ENCODE results near the gene ADCY3. TPM values are rescaled to one million over a fixed set of nuclear protein-coding genes. Genes with fewer than 3 reads are reported as not detected.
A peak's percentile ranks its signal among the peaks of the same experiment; 100 is the strongest.

Gene ADCY3
- total RNA-seq, 5 donors from 2014 or later (not counting 1 experiment from before 2014, with no cell fraction given) = 21.4 to 35.6 (median 32.8) TPM

GRCh38 chr2:24919037-24919505 is 966 bp downstream of the ADCY3 start:
- POLR2A ChIA-PET = no interaction called here
- under 1% methylated on average over 12 of the region's 13 CpGs for WGBS (ENCODE audit: insufficient coverage)

GRCh38 chr2:24918326-24919036 is 1.6 kb downstream of the ADCY3 start:
- peak overlapping the region; percentile 82 to 88 (median 86) for H3K4me3 Mint-ChIP-seq

More at GRCh38 chr2:24919037-24919505, 966 bp downstream of the ADCY3 start:
- Mint-ChIP-seq H3K9me3 (no peaks in the 10 kb centered on the region), H3K4me3 (peak overlapping the region; percentile 82 to 88 (median 86)), H3K36me3 (peaks cover 7% of the 10 kb centered on the region), H3K4me1 (peaks cover 32 to 51% (median 40%) of the 10 kb centered on the region in 3 donors), H3K27ac (peak overlapping the region; percentile 76 to 82), H3K27me3 (no peaks in the 10 kb centered on the region)
- CTCF ChIA-PET = interaction anchor here in 1 of 2 donors (0.7 kb wide), 1 partner anchor 1273 kb away, joined by 3 read pairs; no protein-coding TSS in a partner anchor
- Histone ChIP-seq H3K4me3 (ENCODE audit: control insufficient read depth in 1 of 2, extremely low read depth in 1 of 2, low read length in 1 of 2) (peak overlapping the region; percentile 59 to 83), H3K4me1 (ENCODE audit: control insufficient read depth in 1 of 2, extremely low read depth in 1 of 2, insufficient read depth in 2 of 2, low read length in 2 of 2) (peaks cover 12 to 44% of the 10 kb centered on the region in 2 experiments), H3K36me3 (ENCODE audit: control insufficient read depth in 2 of 2, extremely low read depth in 1 of 2, insufficient read depth in 1 of 2, low read length in 1 of 2) (no peaks in the 10 kb centered on the region), H3K27me3 (replicated peaks in 1 of 2; ENCODE audit: control insufficient read depth in 2 of 2, extremely low read depth in 1 of 2, insufficient read depth in 2 of 2, low read length in 1 of 2) (peaks cover 0 to 7% of the 10 kb centered on the region in 2 experiments), H3K9me3 (no peaks in the 10 kb centered on the region), H3K27ac (ENCODE audit: low read length) (no peak overlapping the region)
- DNase-seq = peak in 34 of 35 experiments; percentile 25 to 74 (median 45)
- ATAC-seq (replicated peaks in 1 of 4) = peak; percentile 40 to 64 (median 48)

GRCh38 chr2:24917731-24918325 is 2.2 kb downstream of the ADCY3 start:
- POLR2A ChIA-PET = interaction anchor here (0.5 to 0.6 kb wide), 2 partner anchors 55 to 217 kb away, joined by 3 read pairs; no protein-coding TSS in a partner anchor
- CTCF ChIA-PET = no interaction called here
- Histone ChIP-seq H3K4me1 (ENCODE audit: control insufficient read depth in 1 of 2, extremely low read depth in 1 of 2, insufficient read depth in 2 of 2, low read length in 2 of 2) (peaks cover 12 to 46% of the 10 kb centered on the region in 2 experiments), H3K4me3 (ENCODE audit: control insufficient read depth in 1 of 2, extremely low read depth in 1 of 2, low read length in 1 of 2) (no peak overlapping the region), H3K9me3 (no peaks in the 10 kb centered on the region), H3K27me3 (replicated peaks in 1 of 2; ENCODE audit: control insufficient read depth in 2 of 2, extremely low read depth in 1 of 2, insufficient read depth in 2 of 2, low read length in 1 of 2) (peaks cover 0 to 7% of the 10 kb centered on the region in 2 experiments), H3K36me3 (ENCODE audit: control insufficient read depth in 2 of 2, extremely low read depth in 1 of 2, insufficient read depth in 1 of 2, low read length in 1 of 2) (peaks cover 0 to 3% of the 10 kb centered on the region in 2 donors), H3K27ac (ENCODE audit: low read length) (no peak overlapping the region)
- peaks cover 34 to 48% (median 36%) of the 10 kb centered on the region in 3 donors for H3K4me1 Mint-ChIP-seq
- DNase-seq (no peak), ATAC-seq (replicated peaks in 1 of 4) (no peak)
- H3K36me3 Mint-ChIP-seq = peaks cover 15% of the 10 kb centered on the region
- H3K27ac Mint-ChIP-seq = no peak overlapping the region
- WGBS (ENCODE audit: insufficient coverage) = 98% methylated on average over 6 of the region's 12 CpGs
- no peaks in the 10 kb centered on the region for H3K9me3 Mint-ChIP-seq
- H3K27me3 Mint-ChIP-seq = no peaks in the 10 kb centered on the region
- peak overlapping the region; percentile 38 to 82 (median 62) for H3K4me3 Mint-ChIP-seq

More at GRCh38 chr2:24918326-24919036, 1.6 kb downstream of the ADCY3 start:
- no peaks in the 10 kb centered on the region for H3K27me3 Mint-ChIP-seq
- peaks cover 0 to 7% of the 10 kb centered on the region in 2 experiments for H3K27me3 ChIP-seq (replicated peaks in 1 of 2; ENCODE audit: control insufficient read depth in 2 of 2, extremely low read depth in 1 of 2, insufficient read depth in 2 of 2, low read length in 1 of 2)
- WGBS (ENCODE audit: insufficient coverage) = 93% methylated on average over 41 of the region's 42 CpGs
- H3K4me3 ChIP-seq (ENCODE audit: control insufficient read depth in 1 of 2, extremely low read depth in 1 of 2, low read length in 1 of 2) = peak overlapping the region; percentile 59 to 83
- no peak for ATAC-seq (replicated peaks in 1 of 4)
- no peaks in the 10 kb centered on the region for H3K9me3 Mint-ChIP-seq
- H3K4me1 ChIP-seq (ENCODE audit: control insufficient read depth in 1 of 2, extremely low read depth in 1 of 2, insufficient read depth in 2 of 2, low read length in 2 of 2) = peaks cover 12 to 46% of the 10 kb centered on the region in 2 experiments
- no peak overlapping the region for H3K27ac ChIP-seq (ENCODE audit: low read length)
- DNase-seq = no peak
- H3K27ac Mint-ChIP-seq = peak overlapping the region in 1 of 2 donors; percentile 82
- H3K4me1 Mint-ChIP-seq = peaks cover 34 to 45% (median 37%) of the 10 kb centered on the region in 3 donors
- H3K36me3 Mint-ChIP-seq = peaks cover 9% of the 10 kb centered on the region
- CTCF ChIA-PET = no interaction called here
- H3K36me3 ChIP-seq (ENCODE audit: control insufficient read depth in 2 of 2, extremely low read depth in 1 of 2, insufficient read depth in 1 of 2, low read length in 1 of 2) = no peaks in the 10 kb centered on the region
- H3K9me3 ChIP-seq = no peaks in the 10 kb centered on the region
- POLR2A ChIA-PET = interaction anchor here (0.5 to 0.6 kb wide), 2 partner anchors 56 to 218 kb away, joined by 3 read pairs; no protein-coding TSS in a partner anchor

- H3K36me3 Mint-ChIP-seq = peaks cover 19% of the 10 kb centered on the region
- WGBS (ENCODE audit: insufficient coverage) = 43% methylated on average over 5 of the region's 7 CpGs
- peaks cover 34 to 49% (median 37%) of the 10 kb centered on the region in 3 donors for H3K4me1 Mint-ChIP-seq
- peak overlapping the region in 1 of 3 donors; percentile 82 for H3K4me3 Mint-ChIP-seq
- H3K4me1 ChIP-seq (ENCODE audit: control insufficient read depth in 1 of 2, extremely low read depth in 1 of 2, insufficient read depth in 2 of 2, low read length in 2 of 2) = peaks cover 12 to 46% of the 10 kb centered on the region in 2 experiments
- ATAC-seq (replicated peaks in 1 of 4) (no peak), DNase-seq (no peak)
- no peak overlapping the region for H3K27ac ChIP-seq (ENCODE audit: low read length)
- CTCF ChIA-PET = no interaction called here
- peak overlapping the region in 1 of 2 donors; percentile 12 for H3K4me3 ChIP-seq (ENCODE audit: control insufficient read depth in 1 of 2, extremely low read depth in 1 of 2, low read length in 1 of 2)
- H3K27me3 ChIP-seq (replicated peaks in 1 of 2; ENCODE audit: control insufficient read depth in 2 of 2, extremely low read depth in 1 of 2, insufficient read depth in 2 of 2, low read length in 1 of 2) = peaks cover 0 to 7% of the 10 kb centered on the region in 2 experiments
- H3K9me3 Mint-ChIP-seq = no peaks in the 10 kb centered on the region
- no peaks in the 10 kb centered on the region for H3K27me3 Mint-ChIP-seq
- POLR2A ChIA-PET = no interaction called here
- H3K36me3 ChIP-seq (ENCODE audit: control insufficient read depth in 2 of 2, extremely low read depth in 1 of 2, insufficient read depth in 1 of 2, low read length in 1 of 2) = peaks cover 0 to 3% of the 10 kb centered on the region in 2 donors
- H3K9me3 ChIP-seq = no peaks in the 10 kb centered on the region
- H3K27ac Mint-ChIP-seq = no peak overlapping the region
Observed at GRCh38 chr2:24917086-24917485, 3.0 kb downstream of the ADCY3 start.

GRCh38 chr2:24915796-24916195 is 4.2 kb downstream of the ADCY3 start:
- POLR2A ChIA-PET = interaction anchor here in 1 of 2 donors (0.5 kb wide), 1 partner anchor 468 kb away, joined by 3 read pairs; no protein-coding TSS in a partner anchor

GRCh38 chr2:24915175-24915574 is 4.9 kb downstream of the ADCY3 start:
- ChIA-PET CTCF (no interaction called here), POLR2A (no interaction called here)
- H3K4me3 Mint-ChIP-seq = no peak overlapping the region

More at GRCh38 chr2:24915796-24916195, 4.2 kb downstream of the ADCY3 start:
- Histone ChIP-seq H3K27me3 (replicated peaks in 1 of 2; ENCODE audit: control insufficient read depth in 2 of 2, extremely low read depth in 1 of 2, insufficient read depth in 2 of 2, low read length in 1 of 2) (peaks cover 0 to 7% of the 10 kb centered on the region in 2 experiments), H3K36me3 (ENCODE audit: control insufficient read depth in 2 of 2, extremely low read depth in 1 of 2, insufficient read depth in 1 of 2, low read length in 1 of 2) (peaks cover 0 to 3% of the 10 kb centered on the region in 2 donors), H3K4me1 (ENCODE audit: control insufficient read depth in 1 of 2, extremely low read depth in 1 of 2, insufficient read depth in 2 of 2, low read length in 2 of 2) (peaks cover 12 to 42% of the 10 kb centered on the region in 2 experiments), H3K9me3 (no peaks in the 10 kb centered on the region), H3K4me3 (ENCODE audit: control insufficient read depth in 1 of 2, extremely low read depth in 1 of 2, low read length in 1 of 2) (no peak overlapping the region), H3K27ac (ENCODE audit: low read length) (no peak overlapping the region)
- Mint-ChIP-seq H3K27me3 (no peaks in the 10 kb centered on the region), H3K4me1 (peaks cover 32 to 49% (median 34%) of the 10 kb centered on the region in 3 donors), H3K36me3 (peaks cover 22% of the 10 kb centered on the region), H3K9me3 (no peaks in the 10 kb centered on the region), H3K4me3 (no peak overlapping the region), H3K27ac (no peak overlapping the region)
- ATAC-seq (replicated peaks in 1 of 4) (no peak), DNase-seq (no peak)
- 100% methylated on average over 2 of the region's 4 CpGs for WGBS (ENCODE audit: insufficient coverage)
- CTCF ChIA-PET = no interaction called here

More at GRCh38 chr2:24915175-24915574, 4.9 kb downstream of the ADCY3 start:
- Mint-ChIP-seq H3K27ac (no peak overlapping the region), H3K4me1 (peaks cover 31 to 46% (median 32%) of the 10 kb centered on the region in 3 donors), H3K27me3 (no peaks in the 10 kb centered on the region), H3K9me3 (no peaks in the 10 kb centered on the region), H3K36me3 (peaks cover 24% of the 10 kb centered on the region)
- no peak overlapping the region for H3K27ac ChIP-seq (ENCODE audit: low read length)
- H3K4me3 ChIP-seq (ENCODE audit: control insufficient read depth in 1 of 2, extremely low read depth in 1 of 2, low read length in 1 of 2) = no peak overlapping the region
- H3K4me1 ChIP-seq (ENCODE audit: control insufficient read depth in 1 of 2, extremely low read depth in 1 of 2, insufficient read depth in 2 of 2, low read length in 2 of 2) = peaks cover 12 to 38% of the 10 kb centered on the region in 2 experiments
- peaks cover 0 to 3% of the 10 kb centered on the region in 2 donors for H3K36me3 ChIP-seq (ENCODE audit: control insufficient read depth in 2 of 2, extremely low read depth in 1 of 2, insufficient read depth in 1 of 2, low read length in 1 of 2)
- peaks cover 0 to 7% of the 10 kb centered on the region in 2 experiments for H3K27me3 ChIP-seq (replicated peaks in 1 of 2; ENCODE audit: control insufficient read depth in 2 of 2, extremely low read depth in 1 of 2, insufficient read depth in 2 of 2, low read length in 1 of 2)
- 88% methylated on average over 2 of the region's 8 CpGs for WGBS (ENCODE audit: insufficient coverage)
- no peaks in the 10 kb centered on the region for H3K9me3 ChIP-seq
- ATAC-seq (replicated peaks in 1 of 4) (no peak), DNase-seq (no peak)
